Measurements from ENCODE around the gene RRAGA. TPM values are rescaled to one million over a fixed set of nuclear protein-coding genes. Genes with fewer than 3 reads are reported as not detected.
"Not testable (repeated sequence)": the region's sequence is repeated elsewhere in the genome, so short reads cannot be mapped to it uniquely, and the experiment has no call there.

The RRAGA gene
- total RNA-seq, 4 donors from 2014 or later, result 52.5 to 92.8 (median 71.5) TPM

DNA sequence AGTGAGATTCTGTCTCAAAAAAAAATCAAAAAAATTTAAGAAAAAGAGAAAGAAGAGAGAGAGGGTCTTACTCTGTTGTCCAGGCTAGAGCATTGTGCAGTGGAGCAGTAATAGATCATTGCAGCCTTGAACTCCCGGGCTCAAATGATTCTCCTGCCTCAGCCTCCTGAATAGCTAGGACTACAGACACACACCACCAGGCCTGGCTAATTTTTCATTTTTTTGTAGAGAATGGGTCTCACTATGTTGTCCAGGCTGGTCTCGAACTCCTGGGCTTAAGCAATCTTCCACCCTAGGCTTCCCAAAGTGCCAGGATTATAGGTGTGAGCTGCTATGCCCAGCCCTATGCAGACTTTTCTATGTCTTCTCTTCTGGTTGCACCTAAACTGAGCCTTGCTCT is 25.0 kb downstream of the RRAGA start:
- no peaks in the 10 kb centered on the region for H3K4me1 ChIP-seq
- peaks cover 0 to 96% of the 10 kb centered on the region in 2 donors for H3K36me3 ChIP-seq
- 100% methylated on average over 1 to 2 of the region's 2 CpGs for WGBS, 2 donors (ENCODE audit: low coverage in 1 of 2)
- H3K27ac ChIP-seq, result no peak overlapping the region
- TF ChIP-seq POLR2AphosphoS5 (IDR thresholded peaks at IDR 0.05) (no peak), EP300 (IDR thresholded peaks at IDR 0.05) (no peak)
- H3K27me3 ChIP-seq, result no peaks in the 10 kb centered on the region
- ATAC-seq, result no peak
- H3K9me3 ChIP-seq, result no peaks in the 10 kb centered on the region
- no peak overlapping the region for H3K4me3 ChIP-seq

- TF ChIP-seq EP300 (IDR thresholded peaks at IDR 0.05) (no peak), POLR2A (IDR thresholded peaks at IDR 0.05) (no peak), POLR2AphosphoS5 (IDR thresholded peaks at IDR 0.05) (no peak), CTCF (IDR thresholded peaks at IDR 0.05) (no peak)
- Histone ChIP-seq H3K4me1 (no peaks in the 10 kb centered on the region), H3K4me3 (no peak overlapping the region), H3K9me3 (no peaks in the 10 kb centered on the region), H3K36me3 (peaks cover 0 to 96% of the 10 kb centered on the region in 2 donors), H3K27me3 (no peaks in the 10 kb centered on the region), H3K27ac (no peak overlapping the region)
- WGBS, 2 donors (ENCODE audit: low coverage in 1 of 2), result 57 to 64% methylated on average over 1 of the region's 1 CpG
- ATAC-seq, result no peak
Observed at GRCh38 chr9:19074836-19075235, 25.6 kb downstream of the RRAGA start.

- no peaks in the 10 kb centered on the region for H3K4me1 ChIP-seq
- no peaks in the 10 kb centered on the region for H3K9me3 ChIP-seq
- H3K27me3 ChIP-seq, result no peaks in the 10 kb centered on the region
- ATAC-seq, result no peak
- no peak overlapping the region for H3K4me3 ChIP-seq
- 49 to 67% methylated on average over 2 of the region's 2 CpGs for WGBS, 2 donors (ENCODE audit: low coverage in 1 of 2)
- H3K36me3 ChIP-seq, result peaks cover 0 to 97% of the 10 kb centered on the region in 2 donors
- no peak overlapping the region for H3K27ac ChIP-seq
- no peak for TF ChIP-seq POLR2AphosphoS5 (IDR thresholded peaks at IDR 0.05)
- TF ChIP-seq POLR2A (IDR thresholded peaks at IDR 0.05), result no peak
- TF ChIP-seq CTCF (IDR thresholded peaks at IDR 0.05), result peak in 1 of 4 experiments; percentile 22
Observed at GRCh38 chr9:19085295-19085694, 36.1 kb downstream of the RRAGA start.

- WGBS, 2 donors (ENCODE audit: low coverage in 1 of 2), result 89 to 90% methylated on average over 5 to 6 of the region's 6 CpGs
- Histone ChIP-seq H3K9me3 (no peaks in the 10 kb centered on the region), H3K4me3 (no peak overlapping the region), H3K36me3 (peaks cover 0 to 97% of the 10 kb centered on the region in 2 donors), H3K4me1 (no peaks in the 10 kb centered on the region), H3K27me3 (no peaks in the 10 kb centered on the region), H3K27ac (no peak overlapping the region)
- no peak for ATAC-seq
- TF ChIP-seq EP300 (IDR thresholded peaks at IDR 0.05) (no peak), CTCF (IDR thresholded peaks at IDR 0.05) (no peak), POLR2A (IDR thresholded peaks at IDR 0.05) (no peak), POLR2AphosphoS5 (IDR thresholded peaks at IDR 0.05) (no peak)
Observed at GRCh38 chr9:19087106-19088000, 38.1 kb downstream of the RRAGA start.

DNA sequence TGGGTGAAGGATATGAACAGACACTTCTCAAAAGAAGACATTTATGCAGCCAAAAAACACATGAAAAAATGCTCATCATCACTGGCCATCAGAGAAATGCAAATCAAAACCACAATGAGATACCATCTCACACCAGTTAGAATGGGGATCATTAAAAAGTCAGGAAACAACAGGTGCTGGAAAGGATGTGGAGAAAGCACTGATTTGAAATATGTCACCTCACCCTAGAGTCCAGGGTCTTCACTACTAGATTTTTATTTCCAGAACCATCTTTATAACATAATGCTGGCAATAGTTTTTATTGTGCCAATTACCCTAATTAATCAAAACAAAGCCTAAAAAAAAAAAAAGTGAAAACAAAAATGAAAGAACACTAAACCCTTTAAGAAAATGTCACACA is 48.2 kb downstream of the RRAGA start:
- Histone ChIP-seq H3K4me1 (peaks cover 0 to 22% (median 10%) of the 10 kb centered on the region in 3 donors), H3K36me3 (peaks cover 0 to 45% of the 10 kb centered on the region in 2 donors)
- not testable (repeated sequence) for H3K27me3 ChIP-seq, H3K27ac ChIP-seq, ATAC-seq, H3K9me3 ChIP-seq, H3K4me3 ChIP-seq

Small RNA genes within 50 kb of the gene (small RNA-seq; reads per million reads assigned to genes)
- gene RF00019 (0 reads per million in 4 donors), gene RNU6-264P (0 reads per million in 4 donors), gene SCARNA8 (18.0 to 45.0 (median 25.0) reads per million in 4 donors)

Other genes with a start within 250 kb of the RRAGA start
- gene SAXO1, start 16.2 kb upstream of the RRAGA start, total RNA-seq, result under 1 TPM in 1 of 4 donors, not detected in 3; 0.39 TPM
- gene HAUS6, start 53.5 kb downstream of the RRAGA start, total RNA-seq, result 10 to 100 TPM in 2 of 4 donors, 1 to 10 TPM in 2; 7.3 to 16.5 (median 9.8) TPM
- gene PLIN2, start 78.1 kb downstream of the RRAGA start, total RNA-seq, result 100 to 1,000 TPM in 2 of 4 donors, 10 to 100 TPM in 2; 39.5 to 123 (median 80.7) TPM
- gene DENND4C, start 181.3 kb downstream of the RRAGA start, total RNA-seq, result 100 to 1,000 TPM in 1 of 4 donors, 10 to 100 TPM in 3; 72.9 to 117 (median 81.9) TPM